OCI-LY7 (cell line): ENCODE results near the gene FAM13C. TPM values are rescaled to one million over a fixed set of nuclear protein-coding genes. Genes with fewer than 3 reads are reported as not detected.

Experiments
- BruUV-seq: library from RNA; stranded (reverse); fragments of 400-500 nt; replicated peaks from 2 replicates; lab custom pipeline; 2021; lab: Mats Ljungman, UMichigan
- CTCF ChIA-PET: fragments of 300-600 bp; sonication (Branson Sonifier 250); formaldehyde crosslinking; loops from one replicate; lab custom pipeline; 2022; ENCODE audit warnings: antibody characterized with exemption; ENCODE audit not compliant: unreplicated experiment; lab: Charles Lee
- POLR2A ChIA-PET: fragments of 300-600 bp; sonication (Branson Sonifier 250); formaldehyde crosslinking; loops from one replicate; lab custom pipeline; 2022; ENCODE audit warnings: antibody characterized with exemption; lab: Charles Lee
- DNase-seq: peaks from one replicate; pipeline ENCODE4 v3.0.0-alpha.2; 2015; ENCODE audit warnings: low spot score
- H2AFZ ChIP-seq: fragments of 200-600 bp; sonication (generic), shearing (Covaris generic); 2 replicates; pipeline ENCODE4 v1.6.1; 2014; ENCODE audit warnings: mild to moderate bottlenecking, antibody characterized with exemption, low read length, moderate library complexity
- H3K27ac ChIP-seq: fragments of 200-600 bp; sonication (generic); 2 replicates; pipeline ENCODE4 v1.5.1; 2014; ENCODE audit warnings: mixed run types, low read depth, mild to moderate bottlenecking, moderate library complexity, low read length, inconsistent platforms; ENCODE audit not compliant: poor library complexity, severe bottlenecking
- H3K36me3 ChIP-seq: fragments of 200-600 bp; sonication (generic); 2 replicates; pipeline ENCODE4 v1.6.1; 2014; ENCODE audit warnings: mild to moderate bottlenecking, antibody characterized with exemption, low read length, moderate library complexity, mixed read lengths; ENCODE audit not compliant: insufficient read depth
- H3K4me1 ChIP-seq: fragments of 200-600 bp; sonication (generic); 2 replicates; pipeline ENCODE4 v1.5.1; 2014; ENCODE audit warnings: mild to moderate bottlenecking, low read length; ENCODE audit not compliant: insufficient read depth, poor library complexity, severe bottlenecking
- H3K4me2 ChIP-seq: fragments of 200-600 bp; sonication (generic); 2 replicates; pipeline ENCODE4 v1.6.1; 2014; ENCODE audit warnings: mild to moderate bottlenecking, low read length
- H3K4me3 ChIP-seq: fragments of 200-600 bp; sonication (generic); 2 replicates; pipeline ENCODE4 v1.5.1; 2014; ENCODE audit warnings: mild to moderate bottlenecking, low read depth, low read length; ENCODE audit not compliant: poor library complexity, severe bottlenecking
- H3K79me2 ChIP-seq: fragments of 200-600 bp; sonication (generic); 2 replicates; pipeline ENCODE4 v1.6.1; 2016; ENCODE audit warnings: low read depth, mild to moderate bottlenecking, low read length, moderate library complexity, mixed read lengths; ENCODE audit not compliant: insufficient read depth
- H3K9me2 ChIP-seq: fragments of 200-600 bp; sonication (generic); 2 replicates; pipeline ENCODE4 v1.6.1; 2016; ENCODE audit warnings: mild to moderate bottlenecking, low read length, mixed read lengths; ENCODE audit not compliant: insufficient read depth
- H3K9me3 ChIP-seq: fragments of 200-600 bp; sonication (generic); 2 replicates; pipeline ENCODE4 v1.6.1; 2014; ENCODE audit warnings: mild to moderate bottlenecking, mixed run types, low read length, mixed read lengths
- H4K20me1 ChIP-seq: fragments of 200-600 bp; sonication (generic); 2 replicates; pipeline ENCODE4 v1.6.1; 2014; ENCODE audit warnings: mild to moderate bottlenecking, antibody characterized with exemption, low read length, moderate library complexity, mixed read lengths; ENCODE audit not compliant: insufficient read depth
- CTCF ChIP-seq: fragments of 200-600 bp; sonication (generic); conservative IDR thresholded peaks from 2 replicates; pipeline ENCODE4 v1.5.1; 2014; ENCODE audit warnings: mild to moderate bottlenecking, antibody characterized with exemption, low read length, moderate library complexity, mixed read lengths
- EZH2phosphoT487 ChIP-seq: fragments of 200-600 bp; sonication (generic); IDR thresholded peaks from 2 replicates; pipeline ENCODE4 v1.6.1; 2018; ENCODE audit warnings: low read depth, borderline replicate concordance, mild to moderate bottlenecking, mixed run types, antibody characterized with exemption, low read length, moderate library complexity, mixed read lengths
- intact Hi-C: fragments of 100-400 bp; cut with micrococcal nuclease; formaldehyde crosslinking; loops from one replicate; pipeline ENCODE4 v1.10.0; 2022; ENCODE audit not compliant: unreplicated experiment
- total RNA-seq, 2 experiments: library from RNA; depleted of rRNA in 1 of 2; stranded (reverse); fragments of >200 nt in 1 of 2; shearing (Covaris generic) in 1 of 2; gene quantifications; 2 replicates each; pipeline ENCODE4 v1.2.3, GENCODE V29; 2014 to 2022

FAM13C gene
- total RNA-seq, 2 experiments from 2014 or later: not detected

GRCh38 chr10:59270492-59270891 lies 91.9 kb downstream of the FAM13C start:
- H3K4me3 ChIP-seq: no peak overlapping the region
- H3K9me2 ChIP-seq: no peaks in the 10 kb centered on the region
- no peak overlapping the region for H2AFZ ChIP-seq
- no peak for DNase-seq
- H3K4me1 ChIP-seq: no peaks in the 10 kb centered on the region
- H3K79me2 ChIP-seq: no peaks in the 10 kb centered on the region
- no peaks in the 10 kb centered on the region for H3K36me3 ChIP-seq
- no peaks in the 10 kb centered on the region for H3K9me3 ChIP-seq
- no peak overlapping the region for H3K27ac ChIP-seq
- ChIA-PET POLR2A (no interaction called here), CTCF (no interaction called here)
- TF ChIP-seq CTCF (no peak), EZH2phosphoT487 (no peak)
- intact Hi-C loops: no loop called here
- no peaks in the 10 kb centered on the region for H4K20me1 ChIP-seq
- H3K4me2 ChIP-seq: no peak overlapping the region
- BruUV-seq: no TSS peak

- intact Hi-C loops: no loop called here
Observed at GRCh38 chr10:59269651-59270050, 92.7 kb downstream of the FAM13C start.

More at GRCh38 chr10:59269651-59270050, 92.7 kb downstream of the FAM13C start:
- Histone ChIP-seq H3K4me1 (no peaks in the 10 kb centered on the region), H3K4me2 (no peak overlapping the region), H3K79me2 (no peaks in the 10 kb centered on the region), H3K27ac (no peak overlapping the region), H3K36me3 (no peaks in the 10 kb centered on the region), H3K4me3 (no peak overlapping the region), H3K9me3 (no peaks in the 10 kb centered on the region), H4K20me1 (no peaks in the 10 kb centered on the region), H2AFZ (no peak overlapping the region), H3K9me2 (no peaks in the 10 kb centered on the region)
- ChIA-PET POLR2A (no interaction called here), CTCF (no interaction called here)
- no TSS peak for BruUV-seq
- DNase-seq: no peak
- TF ChIP-seq CTCF (no peak), EZH2phosphoT487 (no peak)
